ENCODE results near the gene FAU. TPM values are rescaled to one million over a fixed set of nuclear protein-coding genes. Genes with fewer than 3 reads are reported as not detected.

FAU gene
- polyA plus RNA-seq, 2 of the 4 experiments (the other 2 are of a cell fraction) = 591 to 878 TPM

DNA sequence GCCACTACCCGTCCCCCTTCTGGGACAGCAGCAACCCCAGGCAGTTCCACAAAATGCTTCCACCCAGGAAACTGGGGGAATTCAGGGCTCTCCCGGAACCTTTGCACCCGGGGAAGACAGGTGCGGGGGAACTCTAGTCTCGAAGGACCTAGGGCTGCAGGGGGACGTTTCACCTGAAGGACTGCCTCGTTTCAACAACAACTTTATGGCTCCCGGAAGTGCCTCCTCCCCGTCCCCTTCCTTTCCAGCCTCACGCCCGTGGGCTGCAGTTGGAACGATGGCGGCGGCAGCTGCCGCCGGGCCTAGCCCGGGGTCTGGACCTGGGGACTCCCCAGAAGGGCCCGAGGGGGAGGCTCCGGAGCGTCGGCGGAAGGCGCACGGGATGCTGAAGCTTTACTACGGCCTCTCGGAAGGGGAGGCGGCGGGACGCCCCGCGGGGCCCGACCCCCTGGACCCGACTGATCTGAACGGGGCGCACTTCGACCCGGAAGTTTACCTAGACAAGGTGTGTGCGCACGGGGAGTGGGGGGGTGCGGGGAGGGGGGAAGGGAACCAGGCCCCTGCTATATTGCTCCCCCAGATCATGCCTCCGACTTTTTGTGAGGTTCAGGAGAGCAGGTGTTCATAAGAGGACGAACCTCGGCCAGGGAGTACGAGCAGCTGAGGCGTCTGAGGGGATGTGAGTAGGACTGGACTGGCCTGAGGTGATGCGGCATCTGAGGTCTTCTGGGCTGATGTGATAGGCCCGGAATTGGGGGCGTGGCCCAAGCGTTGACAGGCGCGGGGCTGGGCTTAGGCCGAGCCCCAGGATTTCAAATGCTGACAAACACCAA is 25.7 kb downstream of the FAU start, which contains the start of gene VPS51 (continued):
- TF ChIP-seq, protein P1, sequence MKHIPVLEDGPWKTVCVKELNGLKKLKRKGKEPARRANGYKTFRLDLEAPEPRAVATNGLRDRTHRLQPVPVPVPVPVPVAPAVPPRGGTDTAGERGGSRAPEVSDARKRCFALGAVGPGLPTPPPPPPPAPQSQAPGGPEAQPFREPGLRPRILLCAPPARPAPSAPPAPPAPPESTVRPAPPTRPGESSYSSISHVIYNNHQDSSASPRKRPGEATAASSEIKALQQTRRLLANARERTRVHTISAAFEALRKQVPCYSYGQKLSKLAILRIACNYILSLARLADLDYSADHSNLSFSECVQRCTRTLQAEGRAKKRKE (CRISPR knock-in tag; IDR thresholded peaks at IDR 0.05; ENCODE audit: low read depth) = no peak
- TF ChIP-seq KDM5A (IDR thresholded peaks at IDR 0.05) = peak; percentile 63
- peak; percentile 59; the same call in 1 of the 2 replicates for TF ChIP-seq GATA3 (IDR thresholded peaks at IDR 0.05; ENCODE audit: borderline replicate concordance)
- TF ChIP-seq, protein P2, sequence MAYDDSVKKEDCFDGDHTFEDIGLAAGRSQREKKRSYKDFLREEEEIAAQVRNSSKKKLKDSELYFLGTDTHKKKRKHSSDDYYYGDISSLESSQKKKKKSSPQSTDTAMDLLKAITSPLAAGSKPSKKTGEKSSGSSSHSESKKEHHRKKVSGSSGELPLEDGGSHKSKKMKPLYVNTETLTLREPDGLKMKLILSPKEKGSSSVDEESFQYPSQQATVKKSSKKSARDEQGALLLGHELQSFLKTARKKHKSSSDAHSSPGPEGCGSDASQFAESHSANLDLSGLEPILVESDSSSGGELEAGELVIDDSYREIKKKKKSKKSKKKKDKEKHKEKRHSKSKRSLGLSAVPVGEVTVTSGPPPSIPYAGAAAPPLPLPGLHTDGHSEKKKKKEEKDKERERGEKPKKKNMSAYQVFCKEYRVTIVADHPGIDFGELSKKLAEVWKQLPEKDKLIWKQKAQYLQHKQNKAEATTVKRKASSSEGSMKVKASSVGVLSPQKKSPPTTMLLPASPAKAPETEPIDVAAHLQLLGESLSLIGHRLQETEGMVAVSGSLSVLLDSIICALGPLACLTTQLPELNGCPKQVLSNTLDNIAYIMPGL (CRISPR knock-in tag; IDR thresholded peaks at IDR 0.05; ENCODE audit: borderline replicate concordance) = peak; percentile 79
- TF ChIP-seq SREBF2 (IDR thresholded peaks at IDR 0.05) = no peak
- no peak for TF ChIP-seq RAD21 (conservative IDR thresholded peaks at IDR 0.05 in 1 of 2, IDR thresholded peaks at IDR 0.05 in 1 of 2)
- TF ChIP-seq ESRRA (IDR thresholded peaks at IDR 0.05; ENCODE audit: borderline replicate concordance, low read length) = peak; percentile 49; the same call in 1 of the 2 replicates
- TF ChIP-seq MAFK (IDR thresholded peaks at IDR 0.05; ENCODE audit: partially characterized antibody) = no peak
- 0 out of 2 replicates have a peak, but pooled peaks have one; percentile 29 for TF ChIP-seq HOXA7 (CRISPR knock-in tag; IDR thresholded peaks at IDR 0.05)
- TF ChIP-seq, protein P3, sequence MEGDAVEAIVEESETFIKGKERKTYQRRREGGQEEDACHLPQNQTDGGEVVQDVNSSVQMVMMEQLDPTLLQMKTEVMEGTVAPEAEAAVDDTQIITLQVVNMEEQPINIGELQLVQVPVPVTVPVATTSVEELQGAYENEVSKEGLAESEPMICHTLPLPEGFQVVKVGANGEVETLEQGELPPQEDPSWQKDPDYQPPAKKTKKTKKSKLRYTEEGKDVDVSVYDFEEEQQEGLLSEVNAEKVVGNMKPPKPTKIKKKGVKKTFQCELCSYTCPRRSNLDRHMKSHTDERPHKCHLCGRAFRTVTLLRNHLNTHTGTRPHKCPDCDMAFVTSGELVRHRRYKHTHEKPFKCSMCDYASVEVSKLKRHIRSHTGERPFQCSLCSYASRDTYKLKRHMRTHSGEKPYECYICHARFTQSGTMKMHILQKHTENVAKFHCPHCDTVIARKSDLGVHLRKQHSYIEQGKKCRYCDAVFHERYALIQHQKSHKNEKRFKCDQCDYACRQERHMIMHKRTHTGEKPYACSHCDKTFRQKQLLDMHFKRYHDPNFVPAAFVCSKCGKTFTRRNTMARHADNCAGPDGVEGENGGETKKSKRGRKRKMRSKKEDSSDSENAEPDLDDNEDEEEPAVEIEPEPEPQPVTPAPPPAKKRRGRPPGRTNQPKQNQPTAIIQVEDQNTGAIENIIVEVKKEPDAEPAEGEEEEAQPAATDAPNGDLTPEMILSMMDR (IDR thresholded peaks at IDR 0.05) = no peak
- TF ChIP-seq JUNB (IDR thresholded peaks at IDR 0.05) = no peak
- no peak for TF ChIP-seq FOSL2 (IDR thresholded peaks at IDR 0.05)
- TF ChIP-seq FOSL2 (CRISPR knock-in tag; IDR thresholded peaks at IDR 0.05) = peak; percentile 37; the same call in 1 of the 2 replicates
- TF ChIP-seq, protein P4, sequence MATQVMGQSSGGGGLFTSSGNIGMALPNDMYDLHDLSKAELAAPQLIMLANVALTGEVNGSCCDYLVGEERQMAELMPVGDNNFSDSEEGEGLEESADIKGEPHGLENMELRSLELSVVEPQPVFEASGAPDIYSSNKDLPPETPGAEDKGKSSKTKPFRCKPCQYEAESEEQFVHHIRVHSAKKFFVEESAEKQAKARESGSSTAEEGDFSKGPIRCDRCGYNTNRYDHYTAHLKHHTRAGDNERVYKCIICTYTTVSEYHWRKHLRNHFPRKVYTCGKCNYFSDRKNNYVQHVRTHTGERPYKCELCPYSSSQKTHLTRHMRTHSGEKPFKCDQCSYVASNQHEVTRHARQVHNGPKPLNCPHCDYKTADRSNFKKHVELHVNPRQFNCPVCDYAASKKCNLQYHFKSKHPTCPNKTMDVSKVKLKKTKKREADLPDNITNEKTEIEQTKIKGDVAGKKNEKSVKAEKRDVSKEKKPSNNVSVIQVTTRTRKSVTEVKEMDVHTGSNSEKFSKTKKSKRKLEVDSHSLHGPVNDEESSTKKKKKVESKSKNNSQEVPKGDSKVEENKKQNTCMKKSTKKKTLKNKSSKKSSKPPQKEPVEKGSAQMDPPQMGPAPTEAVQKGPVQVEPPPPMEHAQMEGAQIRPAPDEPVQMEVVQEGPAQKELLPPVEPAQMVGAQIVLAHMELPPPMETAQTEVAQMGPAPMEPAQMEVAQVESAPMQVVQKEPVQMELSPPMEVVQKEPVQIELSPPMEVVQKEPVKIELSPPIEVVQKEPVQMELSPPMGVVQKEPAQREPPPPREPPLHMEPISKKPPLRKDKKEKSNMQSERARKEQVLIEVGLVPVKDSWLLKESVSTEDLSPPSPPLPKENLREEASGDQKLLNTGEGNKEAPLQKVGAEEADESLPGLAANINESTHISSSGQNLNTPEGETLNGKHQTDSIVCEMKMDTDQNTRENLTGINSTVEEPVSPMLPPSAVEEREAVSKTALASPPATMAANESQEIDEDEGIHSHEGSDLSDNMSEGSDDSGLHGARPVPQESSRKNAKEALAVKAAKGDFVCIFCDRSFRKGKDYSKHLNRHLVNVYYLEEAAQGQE (IDR thresholded peaks at IDR 0.05) = peak; percentile 46; the same call in 1 of the 2 replicates
- no peak for TF ChIP-seq CBX8 (IDR thresholded peaks at IDR 0.05)
- TF ChIP-seq ZC3H11A (IDR thresholded peaks at IDR 0.05) = peak; percentile 42
- TF ChIP-seq, protein P5, sequence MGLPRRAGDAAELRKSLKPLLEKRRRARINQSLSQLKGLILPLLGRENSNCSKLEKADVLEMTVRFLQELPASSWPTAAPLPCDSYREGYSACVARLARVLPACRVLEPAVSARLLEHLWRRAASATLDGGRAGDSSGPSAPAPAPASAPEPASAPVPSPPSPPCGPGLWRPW (IDR thresholded peaks at IDR 0.05) = no peak
- TF ChIP-seq, protein P6, sequence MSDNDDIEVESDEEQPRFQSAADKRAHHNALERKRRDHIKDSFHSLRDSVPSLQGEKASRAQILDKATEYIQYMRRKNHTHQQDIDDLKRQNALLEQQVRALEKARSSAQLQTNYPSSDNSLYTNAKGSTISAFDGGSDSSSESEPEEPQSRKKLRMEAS (IDR thresholded peaks at IDR 0.05) = peak; percentile 91
- TF ChIP-seq EHMT2 (IDR thresholded peaks at IDR 0.05; ENCODE audit: low read depth) = no peak
- TF ChIP-seq POLR2AphosphoS2 (conservative IDR thresholded peaks at IDR 0.05; ENCODE audit: low read length) = no peak
- no peak for TF ChIP-seq NPAS2 (CRISPR knock-in tag; IDR thresholded peaks at IDR 0.05; ENCODE audit: borderline replicate concordance)

Data from A549 (cell line).